ENCODE data around the gene RFC4.
A peak's percentile ranks its signal among the peaks of the same experiment; 100 is the strongest.
"Not testable (repeated sequence)": the region's sequence is repeated elsewhere in the genome, so short reads cannot be mapped to it uniquely, and the experiment has no call there.

RFC4 gene, protein sequence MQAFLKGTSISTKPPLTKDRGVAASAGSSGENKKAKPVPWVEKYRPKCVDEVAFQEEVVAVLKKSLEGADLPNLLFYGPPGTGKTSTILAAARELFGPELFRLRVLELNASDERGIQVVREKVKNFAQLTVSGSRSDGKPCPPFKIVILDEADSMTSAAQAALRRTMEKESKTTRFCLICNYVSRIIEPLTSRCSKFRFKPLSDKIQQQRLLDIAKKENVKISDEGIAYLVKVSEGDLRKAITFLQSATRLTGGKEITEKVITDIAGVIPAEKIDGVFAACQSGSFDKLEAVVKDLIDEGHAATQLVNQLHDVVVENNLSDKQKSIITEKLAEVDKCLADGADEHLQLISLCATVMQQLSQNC

DNA sequence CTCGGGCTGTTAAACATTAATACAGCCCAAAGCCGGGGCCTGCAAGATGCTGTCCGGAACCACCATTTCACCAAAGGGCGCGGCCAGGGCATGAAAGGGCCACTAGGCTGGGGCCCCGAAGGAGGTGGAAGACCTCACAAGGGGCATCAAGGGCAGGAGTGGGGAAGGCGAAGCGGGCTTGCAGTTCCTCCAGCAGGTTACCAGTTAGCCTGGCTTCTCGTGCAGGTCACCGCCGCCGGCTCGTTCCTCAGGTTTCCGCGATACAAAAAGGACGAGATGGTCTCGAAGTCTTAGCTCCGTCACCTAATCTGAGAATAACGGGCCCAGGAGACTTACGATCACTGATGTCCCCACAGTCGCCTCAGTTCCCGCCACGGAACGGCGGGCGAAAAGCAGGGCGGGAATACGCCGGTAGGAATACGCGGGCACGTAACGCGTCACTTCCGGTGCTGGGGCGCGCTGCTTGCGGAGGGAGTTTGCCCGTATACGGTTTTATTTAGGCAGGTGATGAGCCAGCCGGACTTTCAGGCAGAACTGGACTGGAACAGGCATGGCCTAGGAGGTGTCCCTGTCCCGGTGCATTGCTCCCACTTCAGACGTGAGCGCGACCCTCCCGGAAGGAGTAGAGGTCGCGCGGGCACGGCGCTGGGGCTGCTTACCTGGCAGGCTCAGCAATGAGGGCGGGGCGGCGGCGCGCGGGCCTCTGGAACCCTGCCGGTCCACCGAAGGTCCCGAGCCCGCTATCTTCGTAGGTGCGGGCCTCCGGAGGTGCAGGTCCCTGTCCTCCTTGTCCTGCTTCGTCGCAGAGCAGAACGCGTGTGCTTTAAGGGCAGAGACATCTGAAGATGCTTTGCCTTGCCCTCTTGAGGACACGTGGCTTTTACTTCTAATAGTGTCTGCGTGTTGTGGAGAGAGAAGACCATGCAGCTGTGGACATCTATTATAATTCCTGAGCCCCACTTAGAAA lies at the start of gene RFC4:
RFC4 (minus strand) TSS at position 394 of the 967 bp plus-strand sequence. CDS start 1,769 bp downstream, outside the sequence.
- DNase-seq (ENCODE audit: low read depth), result no peak

- no peak for DNase-seq (ENCODE audit: low read depth)
Observed at GRCh38 chr3:186854954-186855353, 48.7 kb upstream of the RFC4 start.

DNA sequence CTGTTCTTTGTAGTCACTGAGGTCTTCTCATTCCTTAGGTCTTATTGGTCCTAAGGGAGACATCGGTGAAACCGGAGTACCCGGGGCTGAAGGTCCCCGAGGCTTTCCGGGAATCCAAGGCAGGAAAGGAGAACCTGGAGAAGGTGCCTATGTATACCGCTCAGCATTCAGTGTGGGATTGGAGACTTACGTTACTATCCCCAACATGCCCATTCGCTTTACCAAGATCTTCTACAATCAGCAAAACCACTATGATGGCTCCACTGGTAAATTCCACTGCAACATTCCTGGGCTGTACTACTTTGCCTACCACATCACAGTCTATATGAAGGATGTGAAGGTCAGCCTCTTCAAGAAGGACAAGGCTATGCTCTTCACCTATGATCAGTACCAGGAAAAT lies 47.9 kb upstream of the RFC4 start:
- no peak for DNase-seq (ENCODE audit: low read depth)

DNA sequence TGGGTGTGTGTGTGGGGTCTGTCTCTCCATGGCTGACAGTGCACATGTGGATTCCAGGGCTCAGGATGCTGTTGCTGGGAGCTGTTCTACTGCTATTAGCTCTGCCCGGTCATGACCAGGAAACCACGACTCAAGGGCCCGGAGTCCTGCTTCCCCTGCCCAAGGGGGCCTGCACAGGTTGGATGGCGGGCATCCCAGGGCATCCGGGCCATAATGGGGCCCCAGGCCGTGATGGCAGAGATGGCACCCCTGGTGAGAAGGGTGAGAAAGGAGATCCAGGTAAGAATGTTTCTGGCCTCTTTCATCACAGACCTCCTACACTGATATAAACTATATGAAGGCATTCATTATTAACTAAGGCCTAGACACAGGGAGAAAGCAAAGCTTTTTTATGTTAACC lies 46.7 kb upstream of the RFC4 start:
- no peak for DNase-seq (ENCODE audit: low read depth)

- DNase-seq (ENCODE audit: low read depth), result not testable (repeated sequence)
Observed at GRCh38 chr3:186851835-186852234, 45.6 kb upstream of the RFC4 start.

GRCh38 chr3:186849374-186849975 lies 43.2 kb upstream of the RFC4 start:
- DNase-seq (ENCODE audit: low read depth), result no peak

GRCh38 chr3:186847437-186847836 lies 41.2 kb upstream of the RFC4 start:
- no peak for DNase-seq (ENCODE audit: low read depth)

DNA sequence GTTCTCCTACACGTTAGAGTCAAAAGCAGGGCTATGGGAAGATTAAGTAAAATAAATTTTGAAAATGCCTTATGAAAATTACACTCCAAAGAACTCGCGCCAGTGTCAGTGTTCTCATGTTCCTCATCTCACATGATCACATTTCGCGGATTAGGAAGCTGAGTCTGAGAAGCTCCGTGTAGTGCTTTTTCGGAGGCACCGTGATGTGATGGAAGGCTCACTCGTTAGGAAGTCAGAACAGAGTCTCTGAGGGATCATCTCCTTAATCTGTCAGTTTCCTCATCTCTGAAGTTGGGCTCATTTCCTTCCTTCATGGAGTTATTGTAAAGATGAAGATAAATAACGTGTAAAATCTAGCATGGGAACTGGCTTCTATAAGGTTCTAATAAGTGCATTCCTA lies 39.5 kb upstream of the RFC4 start:
- no peak for DNase-seq (ENCODE audit: low read depth)

DNA sequence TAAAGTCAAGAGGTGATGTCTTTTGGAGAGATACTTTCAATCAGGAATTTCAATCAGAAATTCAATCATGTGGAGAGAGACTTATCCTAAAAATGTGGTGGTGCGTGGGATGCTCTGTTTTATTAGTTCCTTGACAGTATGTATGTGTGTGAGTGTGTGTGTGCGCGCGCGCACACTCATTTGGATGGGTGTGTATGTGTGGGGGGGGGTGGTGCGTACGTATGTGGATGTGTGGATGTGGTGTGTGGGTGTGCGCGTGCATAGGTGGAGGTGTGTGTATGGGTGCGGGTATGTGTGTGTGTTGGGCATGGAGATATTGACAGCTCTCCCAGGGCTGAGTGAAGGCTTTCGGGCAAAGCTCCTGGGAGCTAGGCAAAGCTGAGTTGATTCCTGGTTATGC lies 38.6 kb upstream of the RFC4 start:
- no peak for DNase-seq (ENCODE audit: low read depth)

- DNase-seq (ENCODE audit: low read depth), result no peak
Observed at GRCh38 chr3:186843039-186843432, 36.8 kb upstream of the RFC4 start.

- no peak for DNase-seq (ENCODE audit: low read depth)
Observed at GRCh38 chr3:186842426-186843038, 36.2 kb upstream of the RFC4 start, which contains the start of gene ADIPOQ. Gene ADIPOQ (plus strand): TSS chr3:186842710. CDS start chr3:186853059, 10,349 bp downstream.

DNA sequence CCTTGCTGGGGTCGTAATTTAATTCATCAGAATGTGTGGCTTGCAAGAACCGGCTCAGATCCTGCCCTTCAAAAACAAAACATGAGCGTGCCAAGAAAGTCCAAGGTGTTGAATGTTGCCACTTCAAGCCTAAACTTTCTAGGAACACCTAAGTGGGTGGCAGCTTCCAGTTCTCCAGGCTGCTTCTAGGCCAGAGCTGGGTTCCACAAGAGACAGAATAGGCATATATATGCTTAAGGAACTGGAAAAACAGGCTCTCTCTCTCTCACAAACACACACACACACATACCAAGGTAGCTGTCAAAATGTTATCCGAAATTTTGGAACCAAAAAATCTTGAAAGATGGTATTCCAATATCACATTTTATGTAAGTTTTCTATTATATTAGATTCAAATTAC lies 35.3 kb upstream of the RFC4 start:
- DNase-seq (ENCODE audit: low read depth), result no peak

- peak; percentile 59 for DNase-seq (ENCODE audit: low read depth)
Observed at GRCh38 chr3:186839874-186840641, 33.8 kb upstream of the RFC4 start.

DNA sequence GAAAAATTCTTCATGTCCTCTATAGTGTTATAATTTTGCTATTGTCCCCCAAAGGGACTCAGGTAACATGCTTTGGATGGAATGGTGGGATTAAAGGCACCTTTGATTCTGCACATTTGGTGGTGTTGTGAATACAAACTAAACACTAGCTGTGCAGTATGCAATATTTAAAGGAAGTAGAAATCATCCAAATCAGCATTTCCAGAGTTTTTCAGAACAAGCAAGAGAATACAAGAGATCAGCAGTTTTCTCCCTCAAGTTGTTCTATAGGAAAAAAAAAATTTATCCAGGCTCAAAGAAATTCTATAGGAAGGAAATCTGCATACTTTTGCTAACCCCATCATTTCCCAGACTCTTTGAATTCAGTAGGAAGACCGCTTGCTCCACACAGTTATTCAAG lies 26.0 kb upstream of the RFC4 start:
- no peak for DNase-seq (ENCODE audit: low read depth)

GRCh38 chr3:186831798-186832197 lies 25.5 kb upstream of the RFC4 start:
- no peak for DNase-seq (ENCODE audit: low read depth)

DNA sequence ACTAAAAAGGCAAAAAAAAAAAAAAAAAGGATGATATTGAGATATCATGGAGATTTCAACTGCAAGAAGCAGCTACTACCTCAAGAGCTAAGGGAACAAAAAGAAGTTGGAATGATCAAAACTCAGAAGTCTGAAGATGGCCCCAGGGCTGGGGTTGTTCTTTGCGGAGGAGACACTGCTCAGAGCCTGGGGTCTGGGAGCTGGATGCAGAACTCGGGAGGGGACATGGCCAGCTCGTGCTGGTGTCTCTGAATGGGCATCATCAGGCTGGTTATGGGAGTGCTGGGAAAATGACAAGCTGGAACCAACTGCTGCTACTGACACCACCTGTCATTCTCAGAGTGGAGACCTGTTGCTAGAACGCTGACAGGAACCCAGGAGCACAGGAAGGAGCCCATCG lies 22.1 kb upstream of the RFC4 start:
- no peak for DNase-seq (ENCODE audit: low read depth)

GRCh38 chr3:186826976-186827857 lies 20.9 kb upstream of the RFC4 start:
- DNase-seq (ENCODE audit: low read depth), result no peak

DNA sequence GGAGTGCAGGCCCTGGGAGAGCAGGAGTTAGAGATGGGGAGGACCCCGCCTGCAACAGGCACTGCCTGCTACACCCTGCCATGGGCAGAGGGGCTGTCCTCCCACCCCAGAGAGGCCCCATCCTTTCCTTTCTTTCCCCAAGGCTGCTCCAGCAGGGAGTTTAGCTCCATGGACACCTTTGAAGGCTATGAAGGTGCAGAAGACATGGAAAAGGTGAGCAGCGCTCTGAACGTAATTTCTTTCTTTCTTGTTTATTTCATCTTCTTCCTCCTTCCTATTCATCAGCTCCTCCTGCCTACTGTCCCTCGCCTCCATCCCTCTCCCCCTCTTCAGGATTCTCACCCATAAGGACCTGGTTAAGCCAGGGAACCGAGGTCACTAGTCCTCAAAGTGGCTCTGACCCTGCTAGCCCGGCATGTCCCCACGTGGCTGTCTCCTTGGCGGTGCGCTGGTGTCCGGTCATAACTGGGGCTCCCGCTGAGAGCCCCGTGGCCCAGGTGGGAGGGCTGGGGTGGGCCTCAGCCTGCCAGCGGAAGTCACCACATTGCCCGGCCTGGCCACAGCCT lies 20.2 kb upstream of the RFC4 start:
- no peak for DNase-seq (ENCODE audit: low read depth)

GRCh38 chr3:186825872-186826409 lies 19.7 kb upstream of the RFC4 start:
- no peak for DNase-seq (ENCODE audit: low read depth)
